ENCODE measurements around the gene USP21. TPM values are rescaled to one million over a fixed set of nuclear protein-coding genes. Genes with fewer than 3 reads are reported as not detected.
"Not testable (repeated sequence)": the region's sequence is repeated elsewhere in the genome, so short reads cannot be mapped to it uniquely, and the experiment has no call there.

USP21 gene
- total RNA-seq (2014; rRNA removed; shearing (Covaris generic)) = 20.8 and 24.6 TPM in 2 replicates

- peak; percentile 95 for DNase-seq (ENCODE audit: low spot score)
Measured at GRCh38 chr1:161159087-161159912, at the start of gene USP21. TSS of gene USP21 (plus strand) at chr1:161159500. CDS start at chr1:161160641, 1,141 bp downstream.

- DNase-seq (ENCODE audit: low spot score) = no peak
Measured at GRCh38 chr1:161111117-161111516, 48.2 kb upstream of the USP21 start.

- DNase-seq (ENCODE audit: low spot score) = no peak
Measured at GRCh38 chr1:161111527-161111926, 47.8 kb upstream of the USP21 start.

GRCh38 chr1:161113915-161114314, 45.4 kb upstream of the USP21 start:
- no peak for DNase-seq (ENCODE audit: low spot score)

GRCh38 chr1:161114556-161114955, 44.7 kb upstream of the USP21 start:
- no peak for DNase-seq (ENCODE audit: low spot score)

- DNase-seq (ENCODE audit: low spot score) = peak; percentile 29
Measured at GRCh38 chr1:161115132-161115711, 44.1 kb upstream of the USP21 start.

GRCh38 chr1:161115961-161116360, 43.3 kb upstream of the USP21 start:
- not testable (repeated sequence) for DNase-seq (ENCODE audit: low spot score)

- DNase-seq (ENCODE audit: low spot score) = peak; percentile 85
Measured at GRCh38 chr1:161117759-161118581, 41.3 kb upstream of the USP21 start, which contains the start of the genes NIT1 and PFDN2. TSS of gene NIT1 (plus strand) at chr1:161118105. CDS start at chr1:161118177, 72 bp downstream. TSS of gene PFDN2 (minus strand) at chr1:161118037. CDS start at chr1:161118026, 11 bp downstream.

- peak; percentile 78 for DNase-seq (ENCODE audit: low spot score)
Measured at GRCh38 chr1:161119092-161119903, 40.0 kb upstream of the USP21 start.

GRCh38 chr1:161121042-161121650, 38.2 kb upstream of the USP21 start:
- DNase-seq (ENCODE audit: low spot score) = no peak

- DNase-seq (ENCODE audit: low spot score) = no peak
Measured at GRCh38 chr1:161121834-161122233, 37.5 kb upstream of the USP21 start.

GRCh38 chr1:161122967-161123366, 36.3 kb upstream of the USP21 start:
- no peak for DNase-seq (ENCODE audit: low spot score)

- no peak for DNase-seq (ENCODE audit: low spot score)
Measured at GRCh38 chr1:161127649-161128048, 31.7 kb upstream of the USP21 start.

- no peak for DNase-seq (ENCODE audit: low spot score)
Measured at GRCh38 chr1:161128591-161129420, 30.5 kb upstream of the USP21 start.

- DNase-seq (ENCODE audit: low spot score) = no peak
Measured at GRCh38 chr1:161130266-161130665, 29.0 kb upstream of the USP21 start.

- DNase-seq (ENCODE audit: low spot score) = peak; percentile 15
Measured at GRCh38 chr1:161131523-161132409, 27.5 kb upstream of the USP21 start.

GRCh38 chr1:161132410-161133219, 26.7 kb upstream of the USP21 start, which contains the start of gene DEDD:
TSS of gene DEDD (minus strand) at chr1:161132667. CDS start at chr1:161124462, 8,205 bp downstream.
- peak; percentile 90 for DNase-seq (ENCODE audit: low spot score)
